Suppressor macrophage treated with lipopolysaccharide for 1 hour (primary cell): ENCODE data around the gene MED15.

Experiments
- DNase-seq, 3 donors: peaks; one replicate each; pipeline ENCODE4 v3.0.0-alpha.2; 2020 to 2022

Gene MED15

GRCh38 chr22:20629401-20629800 is 122.0 kb downstream of the MED15 start:
- no peak for DNase-seq

- DNase-seq: no peak
Observed at GRCh38 chr22:20630873-20631617, 123.6 kb downstream of the MED15 start.

- DNase-seq: no peak
Observed at GRCh38 chr22:20632082-20632481, 124.7 kb downstream of the MED15 start.

- no peak for DNase-seq
Observed at GRCh38 chr22:20632518-20632917, 125.1 kb downstream of the MED15 start.

- no peak for DNase-seq
Observed at GRCh38 chr22:20634560-20635226, 127.3 kb downstream of the MED15 start.

- DNase-seq: no peak
Observed at GRCh38 chr22:20635227-20635591, 127.8 kb downstream of the MED15 start.

- DNase-seq: no peak
Observed at GRCh38 chr22:20636075-20636812, 128.8 kb downstream of the MED15 start.

- no peak for DNase-seq
Observed at GRCh38 chr22:20636945-20637344, 129.5 kb downstream of the MED15 start.
